Glomerular visceral epithelial cell (primary cell): Measurements from ENCODE around the gene NOP16.
A peak's percentile ranks its signal among the peaks of the same experiment; 100 is the strongest.

Experiments used
- DNase-seq: peaks from one replicate; pipeline ENCODE4 v3.0.0-alpha.2; 2016; ENCODE audit errors: extremely low spot score

Gene NOP16

GRCh38 chr5:176360894-176361436 lies 27.4 kb downstream of the NOP16 start:
- peak; percentile 15 for DNase-seq

- DNase-seq: no peak
Measured at GRCh38 chr5:176359658-176360057, 28.7 kb downstream of the NOP16 start.

GRCh38 chr5:176356179-176356566 lies 32.2 kb downstream of the NOP16 start:
- no peak for DNase-seq

DNA sequence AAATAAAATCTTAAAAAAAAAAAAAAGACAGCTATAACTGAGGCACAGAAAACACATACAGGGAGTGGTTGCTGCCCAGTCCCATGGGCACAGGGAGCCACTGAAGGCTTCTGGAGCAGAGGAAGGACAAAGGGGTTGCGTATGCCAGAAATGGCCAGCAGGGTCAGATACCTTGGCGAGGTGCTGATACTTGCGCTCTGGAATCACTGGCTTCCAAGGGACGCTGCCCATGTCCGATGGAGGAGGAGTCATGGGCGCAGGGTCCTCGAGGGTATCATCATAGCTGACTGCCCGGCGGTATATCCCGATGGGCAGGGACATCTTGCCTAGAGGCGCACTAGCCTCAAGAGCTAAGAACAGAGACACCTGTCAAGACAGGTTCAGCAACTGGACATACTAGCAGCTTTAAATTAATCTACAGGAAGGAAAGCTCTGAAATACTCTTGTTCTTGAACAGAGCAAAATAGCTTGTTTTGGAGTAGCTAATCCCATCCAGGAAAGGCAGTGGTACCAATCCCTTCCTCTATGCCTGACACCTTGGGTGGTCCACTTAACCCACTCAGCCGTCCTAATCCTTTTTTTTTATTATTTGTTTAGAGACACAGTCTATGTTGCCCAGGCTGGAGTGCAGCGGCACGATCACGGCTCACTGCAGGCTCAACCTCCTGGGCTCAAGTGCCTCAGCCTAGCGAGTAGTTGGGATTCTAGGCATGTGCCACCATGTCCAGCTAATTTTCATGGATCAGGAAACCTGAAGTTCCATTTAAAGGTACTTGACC lies 32.8 kb downstream of the NOP16 start:
- no peak for DNase-seq

GRCh38 chr5:176353533-176353932 lies 34.9 kb downstream of the NOP16 start:
- no peak for DNase-seq

GRCh38 chr5:176352116-176352878 lies 36.1 kb downstream of the NOP16 start:
- DNase-seq: no peak

DNA sequence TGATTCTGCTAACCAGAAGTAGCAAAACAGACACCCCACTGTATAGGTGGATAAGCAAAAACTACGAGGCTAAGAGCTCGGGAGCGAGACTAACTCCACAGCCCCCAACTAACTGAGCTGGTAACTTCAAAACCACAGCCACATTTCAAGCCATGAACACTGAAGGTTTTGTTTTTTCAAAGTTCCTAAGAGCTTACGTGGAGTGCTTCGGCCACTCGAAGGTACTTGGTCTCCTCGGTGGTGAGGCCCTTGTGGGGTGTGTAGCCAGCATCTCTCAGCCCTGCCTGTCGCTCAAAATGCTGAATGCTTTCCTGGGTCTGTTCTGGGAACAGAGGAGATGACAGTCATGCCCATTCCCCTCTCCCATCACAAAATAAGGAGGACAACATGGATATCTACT lies 38.0 kb downstream of the NOP16 start:
- DNase-seq: no peak

DNA sequence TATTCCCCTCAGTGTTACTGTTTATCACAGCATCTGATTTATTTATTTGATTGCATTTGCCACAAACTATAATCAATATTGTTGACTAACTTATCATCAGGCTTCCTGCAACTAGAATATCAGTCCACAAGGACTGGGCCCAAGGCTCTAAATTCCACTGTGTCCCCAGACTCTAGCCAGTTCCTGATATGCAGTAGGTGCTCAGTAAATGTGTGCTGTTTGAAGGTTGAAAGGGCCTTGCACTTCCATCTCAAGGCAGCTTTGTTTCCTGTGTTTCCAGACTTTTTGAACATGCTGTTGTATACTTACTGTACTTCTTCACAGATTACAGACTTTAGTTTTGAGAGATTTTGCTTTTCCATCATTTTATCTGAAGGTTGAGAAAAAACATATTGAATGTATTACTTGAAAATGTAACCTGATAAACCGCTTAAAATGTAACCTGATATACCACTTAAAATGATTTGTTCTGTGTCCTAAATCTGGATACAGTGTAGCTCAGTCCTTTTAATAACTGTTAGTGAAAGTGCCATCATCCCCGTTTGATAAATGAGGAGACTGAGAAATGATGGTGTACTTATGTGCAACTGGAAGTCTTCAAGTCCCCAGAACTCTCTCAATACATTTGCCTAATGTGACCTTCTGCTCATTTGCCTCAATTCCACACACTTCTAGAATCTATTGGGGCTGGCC lies 45.5 kb downstream of the NOP16 start:
- no peak for DNase-seq

- DNase-seq: no peak
Measured at GRCh38 chr5:176342158-176342483, 46.3 kb downstream of the NOP16 start.

GRCh38 chr5:176341325-176342157 lies 46.9 kb downstream of the NOP16 start:
- DNase-seq: no peak

DNA sequence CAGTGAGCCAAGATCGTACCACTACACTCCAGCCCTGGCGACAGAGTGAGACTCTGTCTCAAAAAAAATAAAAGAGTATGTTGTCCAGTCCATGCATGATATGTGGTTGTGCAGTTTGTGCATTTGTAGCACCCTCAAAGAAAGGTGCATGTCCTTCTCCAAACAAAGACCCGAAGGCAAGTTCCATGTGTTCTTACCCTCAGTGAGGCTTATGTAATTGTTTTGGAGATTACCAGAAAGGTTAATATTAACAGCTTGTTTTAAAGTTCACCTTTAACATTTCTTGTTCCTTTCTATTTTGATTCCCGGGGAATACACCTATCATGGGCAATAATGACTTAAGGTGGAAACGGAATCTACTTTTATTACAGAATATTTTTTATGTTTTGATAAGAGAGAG lies 49.1 kb downstream of the NOP16 start:
- DNase-seq: no peak

DNA sequence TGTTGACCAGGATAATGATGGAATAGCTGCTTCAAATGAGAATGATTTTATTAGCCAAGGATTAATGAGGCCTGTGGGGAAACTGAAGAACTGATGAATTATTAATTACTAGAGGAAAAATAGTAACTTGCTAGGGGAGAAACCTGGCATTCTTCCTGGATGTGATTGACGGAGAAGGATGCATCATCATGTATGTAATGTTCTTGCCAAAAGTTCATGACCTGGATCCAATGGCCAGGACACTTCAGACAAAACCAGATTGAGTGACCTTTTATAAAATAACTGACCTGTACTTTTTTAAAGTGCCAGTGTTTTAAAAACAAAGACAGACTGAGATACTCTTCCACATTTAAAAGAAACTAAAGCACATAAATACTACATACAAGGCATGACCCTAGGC lies 50.5 kb downstream of the NOP16 start:
- DNase-seq: no peak

DNA sequence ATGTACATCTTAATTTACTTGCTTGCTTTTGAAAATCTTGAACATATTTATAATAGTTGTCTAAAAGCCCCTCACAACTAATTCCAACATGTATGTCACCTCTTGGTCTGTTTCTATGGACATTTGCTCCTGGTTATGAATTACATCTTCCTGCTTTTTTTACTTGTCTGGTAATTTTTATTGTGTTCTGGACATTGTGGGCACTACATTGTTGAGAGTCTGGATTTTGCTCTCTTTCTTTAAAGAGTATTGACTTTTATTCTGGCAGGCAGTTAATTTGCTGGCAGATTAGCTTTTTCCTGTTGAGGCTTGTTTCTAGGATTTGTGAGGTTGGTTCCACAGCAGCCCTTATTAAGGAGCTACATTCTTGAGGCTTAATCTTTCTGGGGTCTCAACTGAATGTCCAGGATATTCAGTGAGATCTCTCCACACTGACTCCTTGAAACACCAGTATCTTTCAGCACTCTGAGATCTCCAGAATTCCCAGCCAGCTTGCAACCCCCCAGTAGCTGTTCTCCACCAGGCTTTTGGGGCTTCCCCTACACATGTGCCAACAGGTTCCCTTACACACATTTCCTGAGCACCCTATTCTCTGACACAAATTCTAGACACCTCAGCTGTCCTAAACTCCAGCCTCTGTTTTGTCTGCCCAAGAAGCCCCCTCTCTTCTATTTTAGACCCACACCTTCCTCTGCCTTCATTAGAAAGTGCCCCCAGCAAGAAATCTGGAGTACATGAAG lies 54.2 kb downstream of the NOP16 start:
- no peak for DNase-seq
